HG02870 (cell line): ENCODE measurements around the gene PLP1.
"Not testable (repeated sequence)": the region's sequence is repeated elsewhere in the genome, so short reads cannot be mapped to it uniquely, and the experiment has no call there.

Source experiments
- ATAC-seq: cut with Tn5 transposase; IDR thresholded peaks from one replicate; pipeline ENCODE4 v1.9.1; 2021; ENCODE audit warnings: mild to moderate bottlenecking, moderate library complexity; ENCODE audit not compliant: unreplicated experiment

Gene PLP1

DNA sequence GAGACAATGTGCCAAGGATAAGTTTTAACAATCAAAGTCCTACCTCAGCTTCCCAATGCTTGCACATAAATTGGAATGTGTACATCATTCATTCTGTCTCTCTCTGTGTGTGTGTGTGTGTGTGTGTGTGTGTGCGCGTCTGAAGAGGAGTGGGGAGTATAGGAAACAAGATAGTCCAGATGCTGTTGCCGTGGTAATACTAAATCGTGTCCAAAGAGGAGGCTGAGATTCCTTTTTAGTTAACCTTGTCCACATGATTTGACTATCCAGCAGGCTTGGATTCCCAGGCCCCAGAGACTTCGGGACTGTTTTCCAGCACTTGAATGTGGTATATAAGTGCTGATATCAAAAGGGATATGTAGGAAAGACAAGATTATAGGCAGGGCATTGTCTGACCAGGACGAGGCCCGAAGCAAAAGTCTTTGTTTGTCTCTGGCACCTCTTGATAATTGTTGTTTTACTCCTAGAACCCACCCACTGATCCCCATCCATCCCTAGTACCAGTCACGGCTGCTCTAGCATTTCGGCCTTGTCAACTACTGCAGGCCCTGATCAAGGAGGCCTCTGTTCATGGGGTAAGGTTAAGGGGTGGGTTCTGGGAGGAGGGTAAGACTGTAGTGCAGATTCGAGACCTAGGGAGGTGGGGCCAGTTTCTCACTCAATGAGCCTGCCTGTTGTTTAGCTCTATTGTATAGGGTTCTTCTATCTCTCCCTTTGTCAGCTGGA lies 3.9 kb downstream of the PLP1 start:
- no peak for ATAC-seq

DNA sequence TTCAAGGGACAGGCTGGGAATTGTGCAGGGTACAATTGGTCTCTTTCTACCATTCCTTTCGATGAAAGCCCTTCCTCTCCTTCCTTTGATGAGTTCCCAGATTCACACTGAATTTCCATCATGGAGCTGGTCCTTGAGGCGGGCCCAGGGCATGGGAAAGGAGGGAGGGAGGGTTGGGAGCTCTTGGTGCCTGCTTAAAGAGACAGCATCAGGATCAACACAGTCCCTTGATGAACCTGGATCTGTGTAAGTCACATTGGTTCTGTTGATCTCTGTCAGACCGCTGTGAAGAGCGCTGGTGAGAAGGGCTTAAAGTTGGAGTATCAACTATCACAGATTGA lies 4.4 kb downstream of the PLP1 start:
- ATAC-seq: no peak

DNA sequence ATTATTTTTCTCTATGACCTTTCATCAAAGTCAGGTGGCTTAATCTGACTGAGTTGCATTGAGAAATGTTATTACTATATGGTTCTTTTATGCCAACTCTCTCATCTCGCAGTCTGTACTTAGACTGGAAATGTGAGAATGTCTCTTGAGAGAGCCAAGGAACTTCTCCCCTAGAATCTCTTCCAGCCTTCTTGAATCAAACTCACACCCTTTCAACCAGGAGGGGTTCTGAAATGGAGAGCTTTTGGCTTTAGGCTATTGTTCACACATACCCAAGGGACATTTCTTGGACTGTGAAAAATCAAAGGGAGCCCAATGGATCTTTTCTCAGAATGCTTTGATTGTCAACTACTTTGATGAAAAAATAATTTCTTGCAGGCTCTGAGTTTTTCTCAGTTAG lies 5.1 kb downstream of the PLP1 start:
- no peak for ATAC-seq

DNA sequence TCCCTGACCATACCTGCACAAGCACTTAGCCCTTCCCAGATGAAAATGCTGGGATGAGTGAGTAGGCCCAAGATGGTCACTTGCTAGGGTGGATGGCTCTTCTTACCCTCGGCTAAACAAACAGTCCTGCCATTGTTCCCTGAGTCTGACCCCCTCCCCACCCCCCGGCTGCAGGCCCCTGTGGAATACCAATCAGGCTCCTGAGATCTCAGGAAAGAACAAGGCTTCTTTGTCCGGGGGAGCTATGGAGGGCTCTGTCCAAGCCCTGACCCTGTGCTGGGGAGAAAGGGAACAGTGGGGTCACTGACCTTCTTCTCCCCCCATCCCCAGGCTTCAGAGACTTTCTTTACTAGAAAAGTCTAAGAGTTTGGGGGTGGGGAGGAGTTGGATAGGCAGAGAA lies 6.0 kb downstream of the PLP1 start:
- no peak for ATAC-seq

DNA sequence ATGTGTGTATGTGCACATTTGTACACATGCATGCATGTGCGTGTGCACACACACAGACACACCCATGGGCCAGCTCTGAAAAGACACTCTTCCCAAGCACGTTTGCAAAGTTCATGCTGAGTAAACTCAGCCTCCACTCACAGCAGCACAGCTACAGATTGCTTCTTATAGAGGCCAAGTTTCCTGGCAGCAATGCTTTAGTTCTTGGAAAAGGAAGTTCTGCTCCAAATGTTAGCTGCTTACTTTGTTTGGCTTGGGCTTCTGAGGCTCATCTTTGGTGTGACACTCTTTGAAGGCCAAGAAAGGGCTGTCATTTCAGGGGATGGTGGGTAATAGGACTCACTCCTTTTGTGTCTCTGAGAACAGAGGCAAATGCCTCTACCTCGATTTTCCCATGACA lies 6.6 kb downstream of the PLP1 start:
- ATAC-seq: no peak

DNA sequence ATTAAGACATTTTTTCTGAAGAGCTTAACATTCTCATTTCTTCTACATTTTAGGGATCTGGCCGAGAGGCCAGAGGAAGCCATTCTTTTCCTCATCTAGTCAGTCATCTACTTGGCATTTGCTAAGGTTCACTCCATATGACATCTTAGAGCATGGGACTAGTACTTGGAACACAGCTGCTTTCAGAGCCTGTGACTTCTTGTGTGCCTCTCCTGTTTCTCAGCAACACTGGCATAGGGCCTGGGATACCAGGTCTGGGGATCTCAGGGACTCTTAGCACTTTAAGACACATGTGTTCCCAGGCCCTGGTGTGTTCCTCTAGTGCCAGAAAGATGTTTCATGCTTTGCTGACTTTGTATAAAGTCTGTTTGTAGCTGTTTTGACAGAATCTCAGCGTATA lies 7.3 kb downstream of the PLP1 start:
- ATAC-seq: no peak

DNA sequence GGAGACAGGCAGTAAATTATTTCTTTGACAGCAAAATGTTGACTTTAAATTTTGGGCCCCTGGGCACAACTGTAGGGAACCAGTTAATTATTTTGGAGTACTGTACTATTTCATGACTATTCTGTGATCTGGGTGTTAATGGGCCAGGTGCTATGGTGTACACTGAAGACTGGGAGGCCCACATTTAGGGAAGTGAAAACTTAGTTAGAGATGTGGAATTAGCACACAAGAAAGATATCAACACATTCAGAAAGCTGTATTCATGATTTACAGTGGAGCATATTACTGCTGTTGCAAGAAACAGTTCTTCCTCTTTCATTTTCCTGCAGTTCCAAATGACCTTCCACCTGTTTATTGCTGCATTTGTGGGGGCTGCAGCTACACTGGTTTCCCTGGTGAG lies 12.4 kb downstream of the PLP1 start:
- peak; percentile 91 for ATAC-seq

DNA sequence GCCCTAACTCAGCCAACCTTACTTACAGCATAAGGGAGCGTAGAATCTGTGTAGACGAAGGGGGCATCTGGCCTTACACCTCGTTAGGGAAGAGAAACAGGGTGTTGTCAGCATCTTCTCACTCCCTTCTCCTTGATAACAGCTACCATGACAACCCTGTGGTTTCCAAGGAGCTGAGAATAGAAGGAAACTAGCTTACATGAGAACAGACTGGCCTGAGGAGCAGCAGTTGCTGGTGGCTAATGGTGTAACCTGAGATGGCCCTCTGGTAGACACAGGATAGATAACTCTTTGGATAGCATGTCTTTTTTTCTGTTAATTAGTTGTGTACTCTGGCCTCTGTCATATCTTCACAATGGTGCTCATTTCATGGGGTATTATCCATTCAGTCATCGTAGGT lies 14.6 kb downstream of the PLP1 start:
- no peak for ATAC-seq

DNA sequence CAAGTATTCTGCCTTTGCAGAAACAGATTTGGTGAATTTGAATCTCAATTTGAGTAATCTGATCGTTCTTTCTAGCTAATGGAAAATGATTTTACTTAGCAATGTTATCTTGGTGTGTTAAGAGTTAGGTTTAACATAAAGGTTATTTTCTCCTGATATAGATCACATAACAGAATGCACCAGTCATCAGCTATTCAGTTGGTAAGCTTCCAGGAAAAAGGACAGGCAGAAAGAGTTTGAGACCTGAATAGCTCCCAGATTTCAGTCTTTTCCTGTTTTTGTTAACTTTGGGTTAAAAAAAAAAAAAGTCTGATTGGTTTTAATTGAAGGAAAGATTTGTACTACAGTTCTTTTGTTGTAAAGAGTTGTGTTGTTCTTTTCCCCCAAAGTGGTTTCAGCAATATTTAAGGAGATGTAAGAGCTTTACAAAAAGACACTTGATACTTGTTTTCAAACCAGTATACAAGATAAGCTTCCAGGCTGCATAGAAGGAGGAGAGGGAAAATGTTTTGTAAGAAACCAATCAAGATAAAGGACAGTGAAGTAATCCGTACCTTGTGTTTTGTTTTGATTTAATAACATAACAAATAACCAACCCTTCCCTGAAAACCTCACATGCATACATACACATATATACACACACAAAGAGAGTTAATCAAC lies 15.3 kb downstream of the PLP1 start:
- no peak for ATAC-seq

DNA sequence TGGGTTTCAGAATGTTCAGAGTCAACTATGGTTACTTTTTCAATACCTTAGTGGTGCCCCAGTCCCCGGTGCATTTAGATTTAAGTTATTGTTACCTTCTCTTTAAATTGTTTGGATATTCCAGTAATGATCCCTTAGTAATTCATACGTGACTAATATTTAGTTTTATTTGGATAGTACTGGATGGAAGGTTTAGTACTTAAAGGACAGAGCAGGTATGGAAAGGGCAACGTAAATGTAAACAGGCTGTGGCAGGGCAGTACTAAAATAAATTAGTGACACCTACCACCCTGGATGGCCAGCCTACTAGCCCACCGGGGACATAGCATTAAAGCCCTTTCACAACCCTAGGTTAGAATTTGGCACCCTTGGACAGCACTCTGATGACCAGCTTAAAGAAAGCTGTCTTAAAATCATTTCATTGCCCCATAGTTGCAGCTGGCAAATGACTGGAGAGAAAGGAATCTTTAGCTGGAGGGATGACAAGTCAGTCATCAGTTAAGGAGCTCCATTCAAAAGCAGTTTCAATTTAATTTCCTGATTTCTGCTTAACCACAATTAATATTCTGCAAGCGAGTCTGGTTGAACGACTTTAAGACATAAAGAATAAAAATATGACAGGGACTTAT lies 16.4 kb downstream of the PLP1 start:
- ATAC-seq: no peak

DNA sequence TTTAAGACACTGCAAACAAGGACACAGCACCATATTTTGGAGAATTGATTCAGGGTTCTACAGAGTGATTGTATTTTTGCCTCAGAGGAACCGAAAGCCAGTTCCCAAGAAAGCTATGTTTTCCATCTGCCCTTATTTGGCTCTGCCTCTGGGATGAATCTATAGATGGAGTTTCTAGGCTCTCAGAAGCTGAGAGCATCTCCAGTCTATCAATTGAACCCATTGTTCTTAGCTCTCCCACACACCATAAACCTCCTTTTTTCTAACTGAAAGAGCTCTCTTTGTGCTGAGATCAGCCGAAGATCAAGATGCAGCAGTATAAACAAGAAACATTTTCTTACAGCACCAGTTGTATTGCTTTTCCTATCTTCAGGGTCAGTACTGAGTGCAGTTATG lies 16.9 kb downstream of the PLP1 start:
- no peak for ATAC-seq

DNA sequence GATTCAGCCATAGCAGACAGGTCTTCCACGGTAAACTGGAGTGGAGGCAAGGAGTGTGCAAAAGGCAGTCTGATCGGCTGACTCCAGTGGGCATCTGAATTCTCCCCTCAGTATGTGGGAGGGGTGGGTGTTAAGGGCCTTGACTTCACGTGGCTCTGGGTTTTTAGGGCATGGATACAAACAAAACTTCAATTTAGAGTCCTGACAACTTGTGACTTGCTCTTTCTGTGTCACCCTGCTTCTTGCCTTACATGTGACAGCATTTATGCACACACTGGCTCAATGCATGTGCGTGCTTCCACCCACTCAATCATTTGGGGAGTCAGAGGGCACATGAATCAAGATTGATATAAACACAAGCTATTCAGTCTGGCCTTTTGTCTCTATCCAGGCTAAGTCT lies 17.5 kb downstream of the PLP1 start:
- no peak for ATAC-seq

DNA sequence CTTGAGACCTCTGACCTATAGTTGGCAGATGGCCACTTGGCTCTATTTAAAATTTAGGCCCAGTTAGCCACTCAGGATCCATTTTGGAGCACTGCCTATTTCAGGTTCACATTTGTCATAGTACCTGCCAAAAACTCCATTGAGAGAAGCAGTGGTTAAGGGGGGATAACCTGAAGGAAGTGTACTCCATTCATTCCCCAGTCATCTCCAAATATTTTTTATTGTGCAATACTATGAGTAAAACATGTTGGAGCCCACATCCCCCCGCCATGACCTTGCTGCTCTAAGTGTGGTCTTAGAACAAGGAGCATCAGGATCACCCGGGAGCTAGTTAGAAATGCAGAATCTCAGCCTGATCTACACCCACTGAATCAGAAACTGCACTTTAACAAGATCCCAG lies 21.1 kb downstream of the PLP1 start:
- no peak for ATAC-seq

DNA sequence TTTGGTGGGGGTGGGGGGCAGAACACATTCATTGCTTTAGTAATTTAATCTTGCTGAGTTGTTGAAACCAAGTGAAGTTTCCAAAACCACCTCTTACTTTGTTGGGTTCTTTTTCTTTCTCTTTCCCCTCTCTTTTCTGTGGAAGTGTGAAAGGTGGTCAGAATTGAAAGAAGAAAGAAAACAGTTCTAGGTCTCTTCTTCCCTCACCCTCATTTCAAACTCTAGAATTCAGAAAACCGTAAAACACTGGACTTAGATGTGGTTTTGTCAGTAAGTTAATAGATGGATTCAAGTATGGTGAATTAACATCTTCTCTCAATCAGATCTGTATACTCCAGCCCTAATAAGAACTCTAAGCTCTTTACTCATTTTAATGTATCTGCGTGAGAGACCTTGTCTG lies 23.7 kb downstream of the PLP1 start:
- no peak for ATAC-seq

DNA sequence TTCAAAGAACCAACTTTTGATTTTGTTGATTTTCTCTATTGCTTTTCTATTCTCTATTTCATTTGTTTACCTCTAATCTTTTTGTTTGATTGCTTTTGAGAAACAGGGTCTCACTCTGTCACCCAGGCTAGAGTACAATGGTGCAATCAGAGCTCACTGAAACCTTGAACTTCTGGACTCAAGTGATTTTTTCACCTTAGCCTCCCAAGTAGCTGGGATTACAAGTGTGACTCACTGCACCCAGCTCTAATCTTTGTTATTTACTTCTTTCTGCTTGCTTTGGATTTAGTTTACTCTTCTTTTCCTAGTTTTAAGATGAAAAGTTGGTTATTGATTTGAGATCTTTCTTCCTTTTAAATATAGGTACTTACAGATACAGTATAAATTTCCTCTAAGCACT lies 29.2 kb downstream of the PLP1 start:
- no peak for ATAC-seq

DNA sequence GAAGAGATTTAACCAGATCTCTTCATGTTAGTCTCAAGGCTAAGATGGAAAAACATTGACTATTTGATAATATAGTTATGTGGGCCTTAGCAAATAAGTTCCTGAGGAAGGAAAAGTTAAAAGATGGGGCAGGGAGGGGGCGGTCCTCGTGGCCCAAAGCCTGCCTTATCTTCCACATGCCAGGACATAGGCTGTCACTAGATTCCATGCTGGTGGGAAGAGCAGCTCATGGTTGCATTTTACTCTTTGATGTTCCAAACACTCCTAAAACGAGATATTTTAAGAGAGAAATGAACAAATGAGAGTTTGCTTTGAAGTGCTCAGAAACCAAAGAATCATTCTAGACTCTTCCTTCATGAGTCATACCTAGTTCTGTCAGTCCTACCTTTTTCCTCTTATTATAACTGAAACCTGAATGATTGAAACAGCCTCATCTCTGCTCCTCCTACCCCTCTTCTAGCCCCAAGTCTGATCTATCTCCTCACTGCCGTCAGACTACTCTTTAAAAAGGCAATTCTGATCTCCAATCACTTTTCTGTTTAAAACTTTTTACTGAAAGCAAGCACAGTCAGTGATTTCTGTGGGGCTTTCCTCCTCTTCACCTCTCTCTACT lies 30.3 kb downstream of the PLP1 start:
- ATAC-seq: no peak

DNA sequence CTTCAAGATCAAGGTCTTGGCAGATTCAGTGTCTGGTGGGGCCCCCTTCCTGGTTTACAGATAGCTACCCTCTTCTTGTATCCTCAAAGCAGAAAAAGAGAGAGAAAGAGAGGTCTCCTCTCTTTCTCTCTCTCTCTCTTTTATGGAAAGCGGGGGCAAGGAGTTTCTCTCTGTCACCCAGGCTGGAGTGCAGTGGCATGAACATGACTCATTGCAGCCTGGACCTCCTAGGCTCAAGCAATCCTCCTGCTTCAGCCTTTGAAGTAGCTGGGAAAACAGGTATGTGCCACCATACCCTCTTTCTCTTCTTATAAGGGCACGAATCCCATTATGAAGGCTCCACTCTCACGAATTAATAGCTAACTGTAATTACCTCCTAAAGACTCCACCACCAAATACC lies 35.2 kb downstream of the PLP1 start:
- ATAC-seq: no peak

DNA sequence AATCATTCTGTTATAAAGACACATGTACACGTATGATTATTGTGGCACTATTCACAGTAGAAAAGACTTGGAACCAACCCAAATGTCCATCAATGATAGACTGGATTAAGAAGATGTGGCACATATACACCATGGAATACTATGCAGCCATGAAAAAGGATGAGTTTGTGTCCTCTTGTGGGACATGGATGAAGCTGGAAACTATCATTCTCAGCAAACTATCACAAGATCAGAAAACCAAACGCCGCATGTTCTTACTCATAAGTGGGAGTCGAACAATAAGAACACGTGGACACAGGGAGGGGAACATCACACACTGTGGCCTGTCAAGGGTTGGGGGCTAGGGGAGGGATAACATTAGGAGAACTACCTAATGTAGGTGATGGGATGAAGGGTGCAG lies 40.5 kb downstream of the PLP1 start:
- not testable (repeated sequence) for ATAC-seq

DNA sequence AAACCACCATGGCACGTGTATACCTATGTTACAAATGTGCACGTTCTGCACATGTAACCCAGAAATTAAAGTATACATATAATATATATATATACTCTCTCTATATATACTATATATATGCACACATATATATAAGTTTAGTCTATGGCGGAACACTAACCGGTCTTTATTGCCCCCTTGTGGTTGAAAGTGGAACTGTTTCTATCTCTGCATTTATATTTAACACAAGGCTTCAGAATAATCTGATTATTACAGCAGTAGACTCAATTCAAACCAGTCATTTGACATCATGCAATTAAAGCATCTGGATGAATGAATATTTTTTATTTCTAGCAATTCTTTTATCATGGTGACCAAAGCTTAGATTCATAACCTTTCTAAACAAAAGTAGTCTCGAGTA lies 40.9 kb downstream of the PLP1 start:
- ATAC-seq: no peak

DNA sequence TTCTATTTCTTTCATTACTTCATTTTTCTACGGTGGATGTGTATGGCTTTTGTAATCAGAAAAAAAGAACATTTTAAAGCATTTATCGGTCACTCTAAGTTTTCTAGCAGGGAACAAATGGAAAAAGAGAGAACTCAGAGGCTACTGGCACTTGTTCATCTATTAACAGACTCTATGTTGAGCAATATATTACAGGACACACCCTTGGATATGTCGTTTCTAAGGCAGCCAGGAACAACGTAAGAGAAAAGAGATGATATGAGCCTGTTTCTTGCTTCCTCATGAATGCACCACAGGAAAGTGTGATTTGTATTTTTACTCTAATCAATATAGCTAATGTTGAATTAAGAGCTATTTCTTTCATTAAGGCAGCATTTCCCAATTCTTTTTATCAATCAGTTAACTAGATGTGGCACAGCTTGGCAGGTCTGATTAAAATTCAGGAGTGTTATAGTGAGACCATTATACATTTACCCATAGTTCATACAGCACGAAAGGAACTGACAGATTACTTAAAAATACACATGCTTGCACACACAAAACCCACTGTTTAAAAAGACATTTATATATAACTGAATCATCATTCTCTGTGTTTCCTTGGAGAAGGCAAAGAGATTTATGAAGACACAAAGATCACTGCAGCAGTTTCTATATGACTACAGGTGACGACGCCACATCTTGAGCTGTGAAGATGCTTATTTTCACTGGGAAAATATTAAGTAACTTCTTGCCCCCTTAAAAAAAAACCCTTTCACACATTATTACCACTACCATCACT lies 42.4 kb downstream of the PLP1 start:
- ATAC-seq: no peak

DNA sequence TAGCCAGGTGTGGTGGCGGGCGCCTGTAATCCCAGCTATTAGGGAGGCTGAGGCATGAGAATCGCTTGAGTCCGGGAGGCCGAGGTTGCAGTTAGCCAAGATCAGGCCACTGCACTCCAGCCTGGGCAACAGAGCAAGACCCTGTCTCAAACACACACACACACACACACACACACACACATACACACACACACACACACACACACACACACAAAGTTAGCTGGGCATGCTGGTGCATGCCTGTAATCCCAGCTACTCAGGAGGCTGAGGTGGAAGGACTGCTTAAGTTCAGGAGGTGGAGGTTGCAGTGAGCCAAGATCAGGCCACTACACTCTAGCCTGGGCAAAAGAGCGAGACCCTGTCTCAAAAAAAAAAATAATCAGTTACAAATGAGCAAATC lies 44.2 kb downstream of the PLP1 start:
- not testable (repeated sequence) for ATAC-seq
